Measurements from ENCODE around the gene ZNF716. TPM values are rescaled to one million over a fixed set of nuclear protein-coding genes. Genes with fewer than 3 reads are reported as not detected.
A peak's percentile ranks its signal among the peaks of the same experiment; 100 is the strongest.

The ZNF716 gene
- total RNA-seq, 4 donors from 2014 or later: not detected

- no peak for TF ChIP-seq POLR2AphosphoS5 (IDR thresholded peaks at IDR 0.05)
- no peak for TF ChIP-seq CTCF (IDR thresholded peaks at IDR 0.05)
- TF ChIP-seq EP300 (IDR thresholded peaks at IDR 0.05): no peak
- 38 to 56% methylated on average over 5 to 10 of the region's 24 CpGs for WGBS, 2 donors (ENCODE audit: low coverage in 1 of 2)
- Histone ChIP-seq H3K27ac (peak overlapping the region in 2 of 4 donors; percentile 31 to 58), H3K27me3 (peaks cover 12% of the 10 kb centered on the region), H3K4me3 (peak overlapping the region in 1 of 2 donors; percentile 46), H3K36me3 (no peaks in the 10 kb centered on the region), H3K4me1 (no peaks in the 10 kb centered on the region), H3K9me3 (peaks cover 0 to 23% (median 0%) of the 10 kb centered on the region in 3 donors)
- no peak for ATAC-seq
These were observed 45.0 kb upstream of the ZNF716 start for GRCh38 chr7:57404967-57405421.

GRCh38 chr7:57407125-57407524 is 42.9 kb upstream of the ZNF716 start:
- ATAC-seq: no peak
- no peak for TF ChIP-seq POLR2AphosphoS5 (IDR thresholded peaks at IDR 0.05)
- TF ChIP-seq EP300 (IDR thresholded peaks at IDR 0.05): no peak
- TF ChIP-seq POLR2A (IDR thresholded peaks at IDR 0.05): no peak
- no peak for TF ChIP-seq CTCF (IDR thresholded peaks at IDR 0.05)
- 44 to 64% methylated on average over 6 to 7 of the region's 7 CpGs for WGBS, 2 donors (ENCODE audit: low coverage in 1 of 2)
- Histone ChIP-seq H3K4me3 (no peak overlapping the region), H3K9me3 (peaks cover 0 to 23% (median 0%) of the 10 kb centered on the region in 3 donors), H3K27me3 (peaks cover 12% of the 10 kb centered on the region), H3K4me1 (no peaks in the 10 kb centered on the region), H3K27ac (no peak overlapping the region), H3K36me3 (no peaks in the 10 kb centered on the region)

GRCh38 chr7:57412168-57412567 is 37.8 kb upstream of the ZNF716 start:
- ATAC-seq: no peak
- Histone ChIP-seq H3K36me3 (no peaks in the 10 kb centered on the region), H3K4me1 (no peaks in the 10 kb centered on the region), H3K27ac (no peak overlapping the region), H3K9me3 (peaks cover 0 to 21% (median 0%) of the 10 kb centered on the region in 3 donors), H3K27me3 (no peaks in the 10 kb centered on the region), H3K4me3 (no peak overlapping the region)
- 60% methylated on average over 2 of the region's 6 CpGs; no CpG with 5 or more reads in 1 of the 2 donors for WGBS, 2 donors (ENCODE audit: low coverage in 1 of 2)
- TF ChIP-seq EP300 (IDR thresholded peaks at IDR 0.05): no peak
- no peak for TF ChIP-seq POLR2AphosphoS5 (IDR thresholded peaks at IDR 0.05)
- no peak for TF ChIP-seq CTCF (IDR thresholded peaks at IDR 0.05)
- no peak for TF ChIP-seq POLR2A (IDR thresholded peaks at IDR 0.05)

- 0% methylated on average over 1 of the region's 3 CpGs; no CpG with 5 or more reads in 1 of the 2 donors for whole genome bisulfite sequencing, 2 donors (ENCODE audit: low coverage in 1 of 2)
- no peak for ATAC-seq
- Histone ChIP-seq H3K4me3 (no peak overlapping the region), H3K4me1 (no peaks in the 10 kb centered on the region), H3K27me3 (no peaks in the 10 kb centered on the region), H3K27ac (no peak overlapping the region), H3K36me3 (no peaks in the 10 kb centered on the region), H3K9me3 (peaks cover 0 to 21% (median 0%) of the 10 kb centered on the region in 3 donors)
- no peak for TF ChIP-seq EP300 (IDR thresholded peaks at IDR 0.05)
- no peak for TF ChIP-seq POLR2AphosphoS5 (IDR thresholded peaks at IDR 0.05)
- no peak for TF ChIP-seq POLR2A (IDR thresholded peaks at IDR 0.05)
- TF ChIP-seq CTCF (IDR thresholded peaks at IDR 0.05): no peak
These were observed 37.4 kb upstream of the ZNF716 start for GRCh38 chr7:57412618-57413017.

All from gastroesophageal sphincter (tissue), 4 donors.